H4 (cell line): ENCODE results near the gene TAGLN. TPM values are rescaled to one million over a fixed set of nuclear protein-coding genes. Genes with fewer than 3 reads are reported as not detected.
"Not testable (repeated sequence)": the region's sequence is repeated elsewhere in the genome, so short reads cannot be mapped to it uniquely, and the experiment has no call there.

Experiments
- DNase-seq: peaks from one replicate; pipeline ENCODE4 v3.0.0-alpha.2; 2015; ENCODE audit warnings: low spot score
- total RNA-seq: library from RNA; depleted of rRNA; stranded (reverse); fragments of >200 nt; shearing (Covaris generic); gene quantifications from 2 replicates; pipeline ENCODE4 v1.2.3, GENCODE V29; 2014

Gene TAGLN
- total RNA-seq, 1 experiment from 2014 or later, result 20.8 TPM

DNA sequence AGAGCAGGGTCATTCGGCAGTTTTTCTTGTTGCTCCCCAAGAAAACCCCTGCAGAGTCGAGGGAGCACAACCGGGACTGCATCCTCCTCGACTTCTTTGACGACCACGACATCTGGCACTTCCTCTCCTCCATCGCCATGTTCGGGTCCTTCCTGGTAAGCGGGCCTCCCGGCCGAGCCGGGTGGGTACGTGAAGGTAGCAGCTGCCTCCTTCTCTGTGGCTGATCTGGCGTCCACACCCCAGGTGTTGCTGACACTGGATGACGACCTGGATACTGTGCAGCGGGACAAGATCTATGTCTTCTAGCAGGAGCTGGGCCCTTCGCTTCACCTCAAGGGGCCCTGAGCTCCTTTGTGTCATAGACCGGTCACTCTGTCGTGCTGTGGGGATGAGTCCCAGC lies 3.4 kb upstream of the TAGLN start:
- no peak for DNase-seq

DNA sequence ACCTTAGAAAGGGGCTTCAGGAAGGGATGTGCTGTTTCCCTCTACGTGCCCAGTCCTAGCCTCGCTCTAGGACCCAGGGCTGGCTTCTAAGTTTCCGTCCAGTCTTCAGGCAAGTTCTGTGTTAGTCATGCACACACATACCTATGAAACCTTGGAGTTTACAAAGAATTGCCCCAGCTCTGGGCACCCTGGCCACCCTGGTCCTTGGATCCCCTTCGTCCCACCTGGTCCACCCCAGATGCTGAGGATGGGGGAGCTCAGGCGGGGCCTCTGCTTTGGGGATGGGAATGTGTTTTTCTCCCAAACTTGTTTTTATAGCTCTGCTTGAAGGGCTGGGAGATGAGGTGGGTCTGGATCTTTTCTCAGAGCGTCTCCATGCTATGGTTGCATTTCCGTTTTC lies 2.2 kb upstream of the TAGLN start:
- DNase-seq, result no peak

DNA sequence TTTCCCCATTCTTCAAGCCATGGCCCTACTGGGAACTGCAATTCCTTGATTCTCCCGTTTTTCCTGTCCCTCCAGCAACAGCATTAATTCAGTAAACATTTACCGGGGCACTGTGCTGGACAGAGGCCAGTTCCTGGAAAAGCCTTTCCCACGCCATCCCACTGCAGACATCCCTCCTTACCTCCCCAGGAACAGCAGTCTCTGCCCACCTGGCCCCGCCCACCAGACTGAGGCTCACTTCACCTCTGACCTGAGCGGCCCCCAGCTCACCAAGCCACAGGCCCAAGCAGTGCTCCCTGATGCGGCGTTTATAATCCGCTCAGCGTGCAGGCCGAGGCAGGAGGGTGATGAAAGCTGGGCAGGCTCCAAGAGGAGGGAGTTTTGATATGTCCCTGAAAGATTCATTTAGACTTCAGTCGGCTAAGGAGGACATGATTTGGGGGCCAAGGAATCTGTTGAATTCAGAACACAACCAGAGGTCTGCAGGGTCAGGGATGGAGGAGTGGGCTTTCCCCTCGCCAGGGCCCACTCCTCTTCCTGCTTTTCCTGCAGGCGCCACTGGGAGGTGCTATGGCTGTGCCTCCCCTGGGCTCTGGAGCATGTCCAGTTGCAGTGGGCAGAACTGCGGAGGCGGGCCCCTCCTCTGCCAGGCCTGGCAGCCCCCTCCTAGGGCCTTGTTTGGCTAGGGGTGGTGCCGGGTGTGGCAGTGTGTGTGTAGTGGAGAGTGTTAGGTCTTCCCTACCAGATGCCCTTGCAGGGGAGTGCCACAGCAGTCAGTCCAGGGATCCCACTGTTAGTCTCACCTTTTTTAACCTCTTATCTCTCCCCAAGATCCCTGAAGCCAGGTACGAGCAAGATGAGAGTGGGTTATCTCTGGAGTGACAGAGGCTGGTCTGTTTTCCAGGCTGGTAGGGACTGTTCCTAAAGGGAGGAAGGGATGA lies 1.4 kb upstream of the TAGLN start:
- DNase-seq, result no peak

DNA sequence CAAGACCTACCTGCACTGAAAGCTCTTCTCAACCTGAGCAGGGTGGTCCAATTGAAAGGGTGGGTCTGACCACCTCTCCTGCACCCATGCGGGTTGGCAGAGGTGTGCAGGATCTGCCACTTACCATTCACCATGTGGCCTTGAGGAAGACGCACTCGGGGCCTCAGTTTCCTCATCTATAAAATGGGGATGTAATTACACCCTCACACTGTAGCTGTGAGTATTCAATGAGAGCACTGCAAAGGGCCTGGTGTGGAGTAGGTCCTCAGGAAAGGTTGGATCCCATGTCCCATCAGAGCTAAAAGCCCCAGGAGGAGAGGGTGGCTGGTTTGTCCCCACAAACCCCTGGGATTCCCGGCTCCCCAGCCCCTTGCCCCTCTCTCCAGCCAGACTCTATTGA lies 557 bp upstream of the TAGLN start:
- no peak for DNase-seq

DNA sequence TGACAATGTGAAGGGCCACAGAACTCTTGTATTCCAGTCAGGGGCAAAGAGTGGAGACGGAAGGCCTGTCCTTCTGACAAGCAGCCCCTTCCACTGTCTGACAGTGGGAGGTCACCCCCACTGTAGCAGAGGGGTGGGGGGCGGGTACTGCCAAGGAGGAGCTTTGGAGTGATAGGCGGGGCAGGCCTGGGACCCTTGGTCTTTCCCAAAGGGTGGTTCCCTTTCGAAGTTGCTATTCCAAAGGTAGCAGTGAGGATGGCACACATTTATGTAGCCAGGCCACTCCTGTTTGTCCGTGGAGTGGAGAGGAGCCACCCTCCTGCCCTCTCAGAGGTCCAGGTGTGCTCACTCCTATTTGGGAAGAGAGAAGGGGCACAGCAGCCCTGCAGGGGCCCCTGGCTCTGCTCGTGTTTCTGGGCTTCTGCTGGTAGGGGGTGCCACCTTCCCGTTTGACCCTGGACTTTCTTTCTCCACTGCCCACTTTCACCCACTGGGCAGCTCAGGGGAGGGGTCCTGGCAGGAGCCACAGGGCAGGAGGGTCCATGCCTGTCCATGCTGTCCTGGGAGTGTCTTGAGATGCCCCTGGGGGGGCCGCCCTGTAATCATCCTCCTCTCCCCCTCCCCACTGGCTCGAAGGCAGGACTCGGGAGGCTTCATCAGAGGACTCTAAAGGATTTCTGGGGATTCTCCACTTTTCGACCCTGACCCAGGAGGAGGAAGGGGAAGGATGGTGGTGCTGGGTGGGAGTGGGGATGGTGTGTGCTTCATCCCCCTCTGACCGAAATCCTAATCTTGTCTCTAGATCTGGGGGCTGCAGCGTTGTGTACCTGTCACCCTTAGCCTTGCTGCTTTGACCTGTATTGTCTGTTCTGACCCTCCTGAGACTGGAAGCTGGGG lies 994 bp downstream of the TAGLN start:
- no peak for DNase-seq

DNA sequence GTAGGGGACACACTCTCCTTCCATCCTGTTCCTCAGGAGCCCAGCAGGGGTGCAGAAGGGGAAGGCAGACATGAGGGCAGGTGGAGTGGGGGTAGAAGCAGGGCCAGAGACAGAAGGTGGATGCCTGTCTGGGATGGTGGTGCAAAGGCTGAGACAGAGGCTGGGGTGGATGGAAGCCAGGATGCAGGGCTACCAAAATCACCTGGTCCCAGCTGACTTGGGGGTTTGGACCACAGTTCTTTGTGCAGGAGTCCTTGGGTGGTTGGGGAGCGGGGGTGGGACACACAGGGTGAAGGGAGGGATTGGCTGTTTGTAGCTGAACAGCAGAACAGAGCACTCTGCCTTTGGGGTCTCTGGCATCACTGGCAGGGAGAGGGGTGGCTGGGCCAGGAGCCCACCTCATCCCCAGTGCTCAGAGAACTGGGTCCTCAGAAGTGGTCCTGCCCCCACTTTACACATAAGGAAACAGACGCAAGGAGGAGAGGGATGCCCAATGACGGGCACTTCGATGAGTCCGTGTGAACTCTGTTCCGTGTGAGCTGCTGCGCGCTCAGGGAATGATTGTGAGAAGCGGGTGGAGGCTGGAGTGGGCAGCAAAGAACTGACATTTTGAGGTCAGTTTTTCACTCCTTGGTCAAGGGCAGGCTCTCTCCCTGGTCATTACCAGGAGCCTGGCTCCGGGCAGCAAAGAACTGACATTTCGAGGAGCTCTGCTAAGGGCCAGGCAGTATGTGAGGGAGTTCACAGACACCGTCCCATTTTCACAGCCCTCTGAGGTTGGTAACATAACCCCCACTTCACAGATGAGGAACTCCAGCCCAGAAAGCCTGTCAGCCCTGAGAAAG lies 1.9 kb downstream of the TAGLN start:
- DNase-seq, result no peak

DNA sequence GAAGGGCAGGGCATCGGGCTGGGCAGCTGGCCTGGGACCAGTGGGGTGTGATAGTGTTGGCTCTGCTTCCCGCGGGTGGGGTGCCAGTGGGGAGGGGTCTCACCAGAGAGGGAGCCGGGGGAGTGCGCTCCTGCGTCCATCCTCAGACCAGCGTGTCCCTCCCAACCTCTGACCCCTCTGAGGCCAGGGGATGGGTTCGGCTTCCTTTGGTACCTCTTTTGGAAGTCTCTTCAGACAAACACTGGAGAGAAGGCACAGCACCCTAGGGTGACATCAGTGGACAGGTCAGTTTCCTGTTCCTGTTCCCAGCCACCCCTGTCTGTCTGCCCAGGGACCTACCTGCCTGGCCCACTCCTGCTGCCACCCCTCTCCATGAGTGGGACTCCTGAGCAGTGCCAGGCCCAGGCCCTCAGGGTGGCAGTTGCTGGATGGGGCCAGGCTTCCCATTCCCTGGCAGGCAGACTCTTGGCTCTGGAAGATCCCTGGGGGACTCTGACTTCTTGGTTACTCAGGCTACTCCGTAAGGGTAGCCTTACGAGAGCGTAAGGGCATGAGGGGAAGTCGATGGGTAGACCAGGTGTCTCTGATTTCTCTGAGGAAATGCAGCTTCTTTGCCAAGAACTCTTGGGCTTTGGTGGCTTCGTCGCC lies 2.6 kb downstream of the TAGLN start:
- DNase-seq, result no peak

DNA sequence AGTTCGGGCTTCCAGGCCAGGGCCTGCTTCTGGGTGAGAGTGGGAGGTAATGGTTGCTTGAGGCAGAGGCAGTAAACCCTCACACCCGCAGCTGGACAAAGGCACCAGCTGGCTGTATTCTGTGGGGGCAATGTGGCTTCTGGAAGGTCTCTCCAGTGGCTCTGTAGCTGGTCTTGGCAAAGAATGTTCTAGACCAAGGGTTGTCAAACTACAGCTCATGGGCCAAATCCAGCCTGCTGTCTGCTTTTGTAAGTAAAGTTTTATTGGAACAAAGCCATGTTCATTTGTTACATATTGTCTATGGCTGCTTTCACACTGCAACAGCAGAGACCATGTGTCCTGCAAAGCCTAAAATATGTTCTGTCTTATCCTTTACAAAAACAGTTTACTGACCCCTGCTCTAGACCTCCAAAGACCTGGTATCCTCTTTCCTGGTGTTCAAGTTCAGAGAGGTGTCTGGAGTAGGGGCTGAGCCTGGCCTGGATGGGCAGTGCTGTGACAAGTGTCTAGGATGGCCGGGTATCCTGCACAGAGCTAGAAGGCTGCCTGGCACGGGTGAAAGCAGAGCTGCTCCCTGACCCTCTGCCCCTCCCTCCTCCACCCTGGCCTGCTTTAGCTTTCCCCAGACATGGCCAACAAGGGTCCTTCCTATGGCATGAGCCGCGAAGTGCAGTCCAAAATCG lies 3.4 kb downstream of the TAGLN start:
- DNase-seq, result no peak

DNA sequence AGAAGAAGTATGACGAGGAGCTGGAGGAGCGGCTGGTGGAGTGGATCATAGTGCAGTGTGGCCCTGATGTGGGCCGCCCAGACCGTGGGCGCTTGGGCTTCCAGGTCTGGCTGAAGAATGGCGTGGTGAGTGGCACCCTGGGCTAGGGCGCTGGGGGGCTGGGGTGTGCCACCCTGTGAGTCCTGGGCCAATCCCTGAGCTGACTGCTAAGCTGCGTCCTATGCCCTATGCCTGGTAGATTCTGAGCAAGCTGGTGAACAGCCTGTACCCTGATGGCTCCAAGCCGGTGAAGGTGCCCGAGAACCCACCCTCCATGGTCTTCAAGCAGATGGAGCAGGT lies 3.9 kb downstream of the TAGLN start:
- no peak for DNase-seq

DNA sequence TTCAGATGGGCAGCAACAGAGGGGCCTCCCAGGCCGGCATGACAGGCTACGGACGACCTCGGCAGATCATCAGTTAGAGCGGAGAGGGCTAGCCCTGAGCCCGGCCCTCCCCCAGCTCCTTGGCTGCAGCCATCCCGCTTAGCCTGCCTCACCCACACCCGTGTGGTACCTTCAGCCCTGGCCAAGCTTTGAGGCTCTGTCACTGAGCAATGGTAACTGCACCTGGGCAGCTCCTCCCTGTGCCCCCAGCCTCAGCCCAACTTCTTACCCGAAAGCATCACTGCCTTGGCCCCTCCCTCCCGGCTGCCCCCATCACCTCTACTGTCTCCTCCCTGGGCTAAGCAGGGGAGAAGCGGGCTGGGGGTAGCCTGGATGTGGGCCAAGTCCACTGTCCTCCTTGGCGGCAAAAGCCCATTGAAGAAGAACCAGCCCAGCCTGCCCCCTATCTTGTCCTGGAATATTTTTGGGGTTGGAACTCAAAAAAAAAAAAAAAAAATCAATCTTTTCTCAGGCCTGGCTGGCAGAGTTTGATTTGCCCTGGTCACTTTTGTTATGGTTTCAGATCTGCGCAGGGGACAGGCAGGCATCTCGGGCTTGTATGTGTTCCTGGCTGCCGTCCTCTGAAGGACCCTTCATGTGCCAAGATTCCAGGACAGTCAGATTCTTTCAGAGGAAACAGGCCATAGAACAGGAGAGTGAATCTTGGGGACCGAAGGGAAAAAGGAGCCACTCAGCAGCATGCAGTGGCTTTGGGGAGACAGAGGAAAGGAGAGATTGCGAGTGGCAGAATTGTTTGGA lies 5.3 kb downstream of the TAGLN start:
- DNase-seq, result no peak

DNA sequence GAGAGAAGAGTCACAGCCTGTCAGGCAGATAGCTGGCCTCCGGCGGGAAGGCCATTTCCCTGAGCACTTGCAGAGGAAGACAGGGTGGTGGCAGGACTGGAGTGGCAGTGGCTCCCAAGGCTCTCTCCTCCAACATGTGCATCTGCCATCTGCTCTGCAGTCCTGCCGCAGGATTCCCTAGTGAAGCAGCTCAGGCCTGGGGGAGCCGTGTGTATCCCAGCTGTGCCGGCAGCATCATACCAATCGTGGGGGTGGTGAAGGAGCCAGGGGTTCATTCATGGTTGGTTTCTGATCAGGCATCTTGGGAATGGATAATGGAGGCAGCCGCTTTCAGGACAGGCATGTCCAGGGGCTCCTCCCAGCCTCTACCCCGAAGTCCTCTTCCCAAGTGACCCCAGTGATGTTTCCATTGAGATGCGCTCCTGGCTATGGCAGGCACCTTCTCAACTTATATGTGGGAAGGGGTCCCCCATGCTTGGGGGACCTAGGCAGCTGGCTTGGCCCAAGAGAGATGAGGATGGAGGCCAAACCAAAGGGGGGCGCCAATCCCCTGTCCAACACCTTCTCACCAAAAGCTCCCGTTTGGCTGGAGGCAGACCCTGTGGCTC lies 6.1 kb downstream of the TAGLN start:
- DNase-seq, result no peak

DNA sequence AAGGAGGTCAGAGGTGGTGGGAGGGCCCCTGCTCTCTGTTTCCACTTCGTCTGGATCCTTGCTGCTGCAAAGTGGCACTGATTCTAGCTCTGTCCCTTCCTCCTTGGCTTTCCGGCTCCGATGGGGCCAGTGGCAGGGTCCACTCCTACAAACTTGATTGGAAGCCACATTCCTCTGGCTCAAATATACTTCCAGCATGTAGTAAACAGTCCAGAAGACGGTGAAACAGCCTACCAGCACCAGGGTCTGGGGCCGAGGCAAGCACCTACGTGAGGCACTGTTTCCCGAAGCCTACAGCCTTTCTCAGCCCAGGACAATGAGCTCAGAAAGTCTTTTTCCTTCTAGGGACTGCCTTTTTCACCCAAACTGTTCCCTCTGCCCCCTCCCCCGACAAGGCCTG lies 6.9 kb downstream of the TAGLN start:
- DNase-seq, result not testable (repeated sequence)

DNA sequence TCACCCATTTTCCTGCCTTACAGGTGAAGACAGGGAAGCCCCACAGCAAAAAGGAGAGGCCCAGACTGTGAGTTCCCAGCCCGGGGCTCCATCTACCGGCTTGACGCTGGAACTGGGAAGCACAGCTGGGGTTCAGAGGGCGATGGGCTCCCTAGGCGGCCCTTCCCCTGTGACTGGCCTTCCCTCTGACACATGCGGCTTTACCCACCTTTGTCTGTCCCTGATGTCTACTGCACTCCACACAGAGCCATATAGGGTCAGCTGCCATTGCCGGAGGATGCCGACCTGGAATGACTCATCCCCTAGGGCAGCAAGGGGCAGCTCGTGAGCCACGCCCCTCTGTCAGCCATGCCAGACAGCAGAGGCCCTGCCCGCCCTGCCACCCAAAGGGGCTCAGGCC lies 7.7 kb downstream of the TAGLN start:
- DNase-seq, result not testable (repeated sequence)

DNA sequence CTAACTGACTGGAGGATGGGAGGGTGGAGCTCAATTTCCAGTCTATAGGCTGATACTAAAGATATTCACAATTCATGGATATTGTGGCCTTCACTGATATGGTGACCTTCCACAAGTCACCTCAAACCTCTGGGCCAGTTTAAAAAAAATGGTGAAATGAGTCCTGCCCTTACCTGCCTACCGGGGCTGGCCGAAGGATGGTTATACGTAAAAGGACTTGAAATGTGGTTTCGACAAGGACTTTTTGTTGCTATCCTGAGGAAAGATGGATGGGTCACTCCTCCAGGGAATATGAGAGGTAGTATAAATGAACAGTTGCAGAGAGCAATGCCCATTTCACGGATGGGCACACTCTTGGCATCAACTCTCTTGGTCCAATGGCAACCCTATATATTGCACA lies 8.3 kb downstream of the TAGLN start:
- not testable (repeated sequence) for DNase-seq

DNA sequence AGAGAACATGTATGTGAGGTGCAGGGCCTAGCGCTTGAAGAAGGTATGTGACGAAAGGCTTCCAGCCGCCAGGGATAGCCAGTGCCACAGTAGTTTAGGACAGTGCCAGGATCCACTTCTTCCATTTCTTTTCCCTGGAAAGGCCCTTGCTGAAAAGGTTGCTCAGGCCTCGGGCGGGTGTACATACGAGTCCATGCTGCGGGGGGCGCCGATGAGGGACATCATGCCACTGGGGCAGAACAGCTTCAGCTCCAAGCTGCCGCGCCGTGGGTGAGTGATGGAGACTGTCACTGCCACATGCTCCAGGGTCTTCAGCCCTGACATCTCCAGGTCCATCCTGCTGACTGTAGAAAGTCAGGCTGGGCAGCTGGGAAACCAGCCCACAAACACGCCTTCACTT lies 9.5 kb downstream of the TAGLN start:
- DNase-seq, result not testable (repeated sequence)

DNA sequence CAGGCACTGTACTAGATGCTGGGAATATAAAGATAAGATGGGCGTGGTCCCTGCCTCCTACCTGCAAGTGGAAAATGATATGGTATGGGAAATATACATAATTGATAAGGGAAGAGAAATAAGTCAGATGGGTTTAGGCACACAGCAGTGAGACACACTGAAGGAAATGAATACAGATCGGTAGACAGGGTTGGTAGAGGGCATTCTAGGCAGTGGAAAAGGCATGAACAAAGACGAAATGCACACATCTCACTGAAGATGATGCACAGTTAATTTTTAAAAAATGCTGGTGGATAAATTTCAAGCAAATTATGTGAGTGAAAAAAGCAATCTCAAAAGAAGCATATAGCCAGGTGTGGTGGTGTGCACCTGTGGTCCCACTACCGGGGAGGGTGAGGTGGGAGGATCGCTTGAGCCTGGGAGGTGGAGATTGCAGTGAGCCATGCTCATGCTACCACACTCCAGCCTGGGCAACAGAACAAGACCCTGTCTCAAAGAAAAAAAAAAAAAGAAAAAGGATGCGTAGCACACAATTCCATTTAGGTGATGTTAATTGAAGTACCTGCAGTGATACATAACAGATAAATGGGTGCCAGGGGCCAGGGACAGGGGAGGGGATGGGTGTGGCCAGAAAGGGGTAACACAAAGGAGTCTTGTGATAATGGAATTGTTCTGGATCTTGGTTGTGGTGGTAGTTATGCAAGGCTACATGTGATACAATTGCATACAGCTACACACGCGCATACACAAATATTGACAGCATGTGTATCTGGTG lies 10.4 kb downstream of the TAGLN start:
- not testable (repeated sequence) for DNase-seq

DNA sequence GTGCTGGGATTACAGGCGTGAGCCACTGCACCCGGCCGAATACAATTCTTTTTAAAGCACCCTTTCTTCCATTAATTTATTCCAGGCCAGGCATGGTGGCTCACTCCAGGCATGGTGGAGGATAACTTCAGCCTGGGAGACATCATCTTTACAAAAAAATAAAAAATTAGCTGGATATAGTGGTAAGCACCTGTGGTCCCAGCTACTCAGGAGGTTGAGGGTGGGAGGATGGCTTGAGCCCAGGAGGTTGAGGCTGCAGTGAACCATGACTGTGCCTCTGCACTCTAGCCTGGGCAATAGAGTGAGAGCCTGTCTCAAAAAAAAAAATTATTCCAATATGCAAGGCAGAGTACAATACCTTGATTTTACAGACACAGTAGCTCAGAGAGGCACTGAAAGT lies 11.4 kb downstream of the TAGLN start:
- DNase-seq, result no peak

DNA sequence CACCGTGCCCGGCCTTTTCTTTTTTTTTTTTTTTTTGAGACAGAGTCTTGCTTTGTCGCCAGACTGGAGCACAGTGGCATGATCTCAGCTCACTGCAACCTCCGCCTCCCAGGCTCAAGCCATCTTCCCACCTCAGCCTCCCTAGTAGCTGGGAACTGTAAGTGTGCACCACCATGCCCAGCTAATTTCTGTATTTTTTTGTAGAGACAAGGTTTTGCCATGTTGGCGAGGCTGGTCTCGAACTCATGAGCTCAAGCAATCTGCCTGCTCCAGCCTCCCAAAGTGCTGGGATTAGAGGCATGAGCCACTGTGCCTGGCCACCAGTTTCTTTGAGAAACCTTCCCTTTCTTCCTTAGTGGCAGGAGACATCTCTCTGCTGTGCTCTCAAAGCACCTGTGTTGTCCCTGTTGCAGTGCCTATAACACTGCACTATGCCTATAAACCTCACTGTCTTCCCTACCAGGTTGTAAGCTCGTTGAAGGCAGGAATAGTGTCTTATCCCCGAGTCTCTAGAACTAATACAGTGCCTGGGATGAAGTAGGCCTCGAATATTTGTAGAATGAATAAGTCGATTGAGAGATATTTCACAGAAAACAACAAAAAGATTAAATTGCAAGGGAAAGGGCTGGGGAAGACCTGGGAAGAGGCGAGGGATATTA lies 13.7 kb downstream of the TAGLN start:
- no peak for DNase-seq
